Esophagus mucosa (tissue), 1 donor: ENCODE data around the gene IKBKG. TPM values are rescaled to one million over a fixed set of nuclear protein-coding genes. Genes with fewer than 3 reads are reported as not detected.
"Not testable (repeated sequence)": the region's sequence is repeated elsewhere in the genome, so short reads cannot be mapped to it uniquely, and the experiment has no call there.

Experiments used
- ATAC-seq: fragments of 200-7000 bp; cut with Tn5 transposase; one replicate; pipeline ENCODE4 v1.9.1; 2020
- total RNA-seq: library from RNA; stranded (reverse); gene quantifications from one replicate; pipeline ENCODE4 v1.2.4, GENCODE V29; 2023
- donor health status: DM: yes; HTN: yes; CAD: no.

IKBKG gene
- total RNA-seq, 1 donor from 2014 or later, result 16.1 TPM

DNA sequence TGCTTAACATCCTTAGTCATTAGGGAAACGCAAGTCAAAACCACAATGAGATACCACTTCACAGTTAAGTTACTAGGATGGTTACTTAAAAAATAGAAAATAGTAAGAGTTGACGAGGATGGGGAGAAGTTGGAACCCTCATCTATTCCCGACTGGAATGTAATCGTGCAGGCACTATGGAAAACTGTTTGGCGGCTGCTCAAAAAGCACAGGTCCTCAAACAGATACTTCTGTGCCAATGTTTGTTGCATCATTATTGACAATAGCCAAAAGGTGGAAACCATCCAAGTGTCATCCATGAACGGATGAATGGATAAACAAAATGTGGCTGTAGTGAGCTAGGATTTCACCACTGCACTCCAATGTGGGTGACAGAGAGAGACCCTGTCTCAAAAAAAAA is 60.0 kb downstream of the IKBKG start:
- ATAC-seq, result no peak

DNA sequence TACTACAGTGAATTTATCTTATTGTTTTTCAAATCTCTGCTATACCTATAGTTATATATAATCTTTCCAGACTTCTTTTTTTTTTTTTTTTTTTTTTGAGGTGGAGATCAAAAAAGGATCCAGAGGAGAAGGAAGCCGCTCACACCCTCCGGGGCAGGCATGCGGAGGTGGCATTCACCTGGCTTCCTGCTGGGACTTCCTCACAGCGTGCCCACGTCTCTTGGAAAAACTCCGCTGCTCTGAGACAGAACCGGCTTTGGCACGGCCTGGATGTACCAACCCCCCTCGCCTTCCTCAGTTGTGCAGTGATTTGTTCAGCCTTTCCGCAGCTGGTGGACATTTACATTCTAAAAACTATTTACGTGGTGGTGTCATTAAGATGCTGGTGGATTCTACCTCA is 60.6 kb downstream of the IKBKG start:
- not testable (repeated sequence) for ATAC-seq

DNA sequence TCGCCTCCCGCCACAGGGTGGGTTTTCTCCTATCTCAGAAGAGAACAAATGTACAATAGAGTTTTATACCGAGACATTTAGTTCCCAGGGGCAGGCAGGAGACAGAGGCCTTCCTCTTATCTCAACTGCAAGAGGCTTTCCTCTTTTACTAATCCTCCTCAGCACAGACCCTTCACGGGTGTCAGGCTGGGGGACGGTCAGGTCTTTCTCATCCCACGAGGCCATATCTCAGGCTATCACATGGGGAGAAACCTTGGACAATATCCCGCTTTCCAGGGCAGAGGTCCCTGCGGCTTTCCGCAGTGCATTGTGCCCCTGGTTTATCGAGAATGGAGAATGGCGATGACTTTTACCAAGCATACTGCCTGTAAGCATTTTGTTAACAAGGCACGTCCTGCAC is 61.4 kb downstream of the IKBKG start:
- ATAC-seq, result not testable (repeated sequence)

DNA sequence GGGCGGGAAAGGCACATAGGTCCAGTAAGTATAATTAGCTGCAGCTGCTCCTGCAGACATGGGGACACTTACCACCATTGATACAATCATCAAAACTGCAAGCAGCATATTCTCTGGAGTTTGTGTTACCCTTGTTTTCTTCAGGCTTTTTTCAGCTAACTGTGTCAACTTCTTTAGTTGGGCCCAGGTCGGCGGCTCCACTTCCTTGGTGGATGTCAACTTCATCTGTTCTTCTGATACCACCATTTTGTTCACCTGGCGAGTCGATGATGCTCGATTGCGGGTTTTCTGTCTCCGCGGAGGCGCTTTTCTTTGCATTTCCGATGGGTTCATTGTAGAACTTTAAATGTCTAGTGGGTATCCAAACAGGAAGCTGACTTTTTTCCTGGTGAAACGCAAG is 63.7 kb downstream of the IKBKG start:
- not testable (repeated sequence) for ATAC-seq

DNA sequence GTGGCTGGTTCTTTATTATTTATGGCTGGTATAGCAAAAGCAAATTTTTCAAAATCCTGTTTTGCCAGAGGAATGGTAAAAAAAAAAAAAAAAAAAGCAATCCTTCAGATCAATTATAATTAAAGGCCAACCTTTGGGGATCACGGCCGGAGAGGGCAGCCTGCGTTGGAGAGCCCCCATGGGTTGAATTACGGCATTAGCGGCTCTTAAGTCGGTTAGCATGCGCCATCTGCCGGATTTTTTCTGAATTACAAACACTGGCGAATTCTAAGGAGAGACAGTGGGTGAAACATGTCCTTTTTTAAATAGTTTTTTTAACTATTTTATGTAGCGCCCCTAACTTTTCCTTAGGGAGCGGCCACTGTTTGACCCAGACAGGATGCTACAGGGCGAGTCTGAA is 66.2 kb downstream of the IKBKG start:
- ATAC-seq, result not testable (repeated sequence)

Other genes with a start within 250 kb of the IKBKG start
- 417 TPM for gene FLNA, start 173.0 kb upstream of the IKBKG start, total RNA-seq
- gene EMD, start 168.3 kb upstream of the IKBKG start, total RNA-seq, result 49.3 TPM
- gene RPL10, start 149.2 kb upstream of the IKBKG start, total RNA-seq, result 2,565 TPM
- 22.8 TPM for gene DNASE1L1, start 138.4 kb upstream of the IKBKG start, total RNA-seq
- gene TAFAZZIN, start 136.1 kb upstream of the IKBKG start, total RNA-seq, result 18.1 TPM
- gene ATP6AP1, start 118.9 kb upstream of the IKBKG start, total RNA-seq, result 63.2 TPM
- 33.8 TPM for gene GDI1, start 110.5 kb upstream of the IKBKG start, total RNA-seq
- gene FAM50A, start 103.5 kb upstream of the IKBKG start, total RNA-seq, result 17.9 TPM
- 7.1 TPM for gene PLXNA3, start 89.3 kb upstream of the IKBKG start, total RNA-seq
- gene LAGE3, start 68.3 kb upstream of the IKBKG start, total RNA-seq, result 15.1 TPM
- gene UBL4A, start 61.0 kb upstream of the IKBKG start, total RNA-seq, result 32.3 TPM
- 20.6 TPM for gene SLC10A3, start 57.0 kb upstream of the IKBKG start, total RNA-seq
- gene FAM3A, start 31.4 kb upstream of the IKBKG start, total RNA-seq, result 40.6 TPM
- 75.4 TPM for gene G6PD, start 774 bp upstream of the IKBKG start, total RNA-seq
- not detected for gene CTAG1A, start 37.5 kb downstream of the IKBKG start, total RNA-seq
- gene CTAG1B, start 71.7 kb downstream of the IKBKG start, total RNA-seq, result not detected
- not detected for gene CTAG2, start 106.0 kb downstream of the IKBKG start, total RNA-seq
- gene GAB3, start 203.5 kb downstream of the IKBKG start, total RNA-seq, result 0.52 TPM
- 44.8 TPM for gene DKC1, start 215.2 kb downstream of the IKBKG start, total RNA-seq